HG03060 (cell line): ENCODE results near the gene NXF1.

ENCODE experiments used
- ATAC-seq: cut with Tn5 transposase; IDR thresholded peaks from one replicate; pipeline ENCODE4 v1.9.1; 2021; ENCODE audit warnings: low read depth, moderate number of reproducible peaks; ENCODE audit not compliant: unreplicated experiment

NXF1 gene

DNA sequence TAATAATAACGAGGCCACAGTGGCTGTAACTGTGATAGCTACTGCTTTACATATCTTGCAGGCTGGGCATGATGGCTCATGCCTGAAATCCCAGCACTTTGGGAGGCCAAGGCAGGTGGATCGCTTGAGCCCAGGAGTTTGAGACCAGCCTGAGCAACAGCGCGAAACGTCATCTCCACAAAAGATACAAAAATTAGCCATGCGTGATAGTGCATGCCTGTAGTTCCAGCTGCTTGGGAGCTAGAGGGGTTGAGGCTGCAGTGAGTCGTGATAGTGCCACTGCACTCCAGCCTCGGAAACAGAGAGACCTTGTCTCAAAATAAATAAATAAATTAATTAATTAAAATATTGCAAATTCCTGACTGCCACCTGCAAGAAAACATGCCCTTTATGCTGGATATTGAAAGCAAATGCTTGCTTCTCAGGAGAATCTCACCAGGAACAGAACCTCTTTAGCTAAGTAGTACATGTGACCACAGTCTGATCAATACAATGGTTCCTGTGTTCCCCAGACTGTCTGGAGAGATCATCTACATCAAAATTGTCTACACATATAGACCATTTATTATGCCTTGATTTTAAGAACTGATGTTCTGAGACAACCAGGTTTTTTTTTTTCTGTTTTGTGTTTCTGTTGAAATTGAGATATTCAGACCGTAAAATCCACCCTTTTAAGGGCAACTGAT, 57.6 kb downstream of the NXF1 start:
- ATAC-seq, result no peak
